Left lobe of liver (tissue), 2 donors: ENCODE results near the gene SORT1. TPM values are rescaled to one million over a fixed set of nuclear protein-coding genes. Genes with fewer than 3 reads are reported as not detected.
A peak's percentile ranks its signal among the peaks of the same experiment; 100 is the strongest.

ENCODE experiments used
- ATAC-seq: fragments of 200-7000 bp; cut with Tn5 transposase; one replicate; pipeline ENCODE4 v1.9.1; 2020; ENCODE audit warnings: mild to moderate bottlenecking, moderate library complexity
- DNase-seq: peaks from one replicate; pipeline ENCODE4 v3.0.0-alpha.2; 2020; ENCODE audit warnings: low spot score
- total RNA-seq: library from RNA; stranded (reverse); gene quantifications from one replicate; pipeline ENCODE4 v1.2.1, GENCODE V29; 2021
- donor health status: DM: no; HTN: no; CAD: no; lungs with moderate emphysema.
- donor health status: DM: no; HTN: yes; CAD: no.

SORT1 gene
- total RNA-seq, 1 donor from 2014 or later, result 3.6 TPM

DNA sequence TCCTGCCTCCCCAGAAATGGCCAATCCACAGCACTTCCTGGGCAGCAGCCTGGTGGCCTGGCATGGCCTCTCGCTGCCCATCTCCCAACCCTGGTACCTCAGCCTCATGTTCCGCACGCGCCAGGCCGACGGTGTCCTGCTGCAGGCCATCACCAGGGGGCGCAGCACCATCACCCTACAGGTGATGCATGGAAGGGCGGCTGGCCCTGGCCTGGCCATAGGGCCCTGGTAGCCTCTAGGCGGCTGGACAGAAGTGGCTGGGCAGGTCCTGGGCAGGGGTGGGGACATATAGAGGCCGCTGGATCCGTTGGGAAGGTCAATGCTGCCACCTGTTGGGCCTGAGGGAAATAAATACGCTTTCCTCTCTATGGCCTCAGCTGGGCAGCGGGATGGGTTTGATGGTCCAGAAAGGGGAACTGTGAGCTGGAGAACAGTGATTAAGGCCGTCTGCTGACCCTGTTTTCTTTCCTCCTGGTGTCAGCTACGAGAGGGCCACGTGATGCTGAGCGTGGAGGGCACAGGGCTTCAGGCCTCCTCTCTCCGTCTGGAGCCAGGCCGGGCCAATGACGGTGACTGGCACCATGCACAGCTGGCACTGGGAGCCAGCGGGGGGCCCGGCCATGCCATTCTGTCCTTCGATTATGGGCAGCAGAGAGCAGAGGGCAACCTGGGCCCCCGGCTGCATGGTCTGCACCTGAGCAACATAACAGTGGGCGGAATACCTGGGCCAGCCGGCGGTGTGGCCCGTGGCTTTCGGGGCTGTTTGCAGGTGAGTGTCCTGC is 133.9 kb downstream of the SORT1 start:
- ATAC-seq, result peak; percentile 99
- peak; percentile 93 for DNase-seq

DNA sequence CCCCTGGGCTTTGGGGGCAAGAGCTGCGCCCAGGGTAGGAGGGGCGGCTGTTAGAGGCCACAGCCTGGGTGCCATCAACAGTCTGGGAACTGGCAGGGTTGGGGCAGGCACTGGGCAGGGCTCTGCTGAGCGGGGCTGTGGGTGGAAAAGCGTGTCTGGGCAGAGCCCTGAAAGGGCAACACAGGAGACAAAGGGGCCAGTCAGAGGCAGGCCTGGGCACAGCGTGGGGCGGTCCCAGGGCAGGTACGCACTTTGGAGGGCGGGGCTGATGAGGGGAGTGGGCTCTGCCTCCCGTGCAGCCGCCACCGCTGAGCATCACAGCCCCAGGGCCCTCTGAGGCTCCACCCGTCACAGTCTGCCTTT is 134.5 kb downstream of the SORT1 start:
- no peak for DNase-seq
- no peak for ATAC-seq

DNA sequence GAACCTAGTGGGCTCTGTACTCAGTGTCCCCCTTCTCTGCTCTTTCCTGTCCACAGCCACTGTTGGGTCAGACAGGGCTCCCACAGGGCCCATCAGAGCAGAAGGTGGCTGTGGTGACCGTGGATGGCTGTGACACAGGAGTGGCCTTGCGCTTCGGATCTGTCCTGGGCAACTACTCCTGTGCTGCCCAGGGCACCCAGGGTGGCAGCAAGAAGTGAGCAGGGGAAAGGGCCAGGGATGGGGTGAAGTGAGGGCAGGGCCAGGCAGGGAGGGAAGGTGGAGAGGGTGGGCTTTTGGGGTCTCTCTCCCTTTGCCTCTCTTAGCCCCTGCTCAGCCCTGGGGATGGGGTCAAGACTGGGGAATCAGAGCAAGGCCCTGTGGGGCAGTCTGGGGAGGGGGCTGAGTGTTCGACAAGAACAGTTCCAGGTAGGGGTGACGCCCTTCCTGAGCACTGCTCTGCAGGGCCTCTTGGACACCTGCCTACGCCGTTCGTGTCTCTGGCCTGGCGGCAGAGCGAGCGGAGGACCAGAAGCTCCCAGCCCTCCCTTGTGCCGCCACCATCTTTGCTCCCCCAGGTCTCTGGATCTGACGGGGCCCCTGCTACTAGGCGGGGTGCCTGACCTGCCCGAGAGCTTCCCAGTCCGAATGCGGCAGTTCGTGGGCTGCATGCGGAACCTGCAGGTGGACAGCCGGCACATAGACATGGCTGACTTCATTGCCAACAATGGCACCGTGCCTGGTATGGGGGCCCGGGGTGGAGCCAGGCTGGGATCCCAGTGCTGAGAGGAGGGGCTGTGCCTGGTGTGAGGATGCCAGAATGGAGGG is 135.3 kb downstream of the SORT1 start:
- ATAC-seq (no peak), DNase-seq (no peak)

DNA sequence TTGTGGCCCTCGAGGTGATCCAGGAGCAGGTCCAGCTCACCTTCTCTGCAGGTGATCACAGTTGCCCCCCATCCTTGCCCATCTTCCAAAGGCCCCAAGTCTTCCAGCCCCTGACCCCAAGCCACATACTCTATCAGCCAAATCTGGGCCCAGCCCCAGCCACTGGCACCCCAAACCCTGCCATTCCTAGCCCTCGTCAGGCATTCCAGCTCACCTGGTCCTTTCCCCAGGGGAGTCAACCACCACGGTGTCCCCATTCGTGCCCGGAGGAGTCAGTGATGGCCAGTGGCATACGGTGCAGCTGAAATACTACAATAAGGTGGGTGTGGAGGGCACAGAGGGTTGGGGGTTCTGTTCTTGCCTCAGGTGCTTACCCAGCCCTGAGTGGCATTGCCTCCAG is 136.1 kb downstream of the SORT1 start:
- no peak for DNase-seq
- ATAC-seq, result no peak

DNA sequence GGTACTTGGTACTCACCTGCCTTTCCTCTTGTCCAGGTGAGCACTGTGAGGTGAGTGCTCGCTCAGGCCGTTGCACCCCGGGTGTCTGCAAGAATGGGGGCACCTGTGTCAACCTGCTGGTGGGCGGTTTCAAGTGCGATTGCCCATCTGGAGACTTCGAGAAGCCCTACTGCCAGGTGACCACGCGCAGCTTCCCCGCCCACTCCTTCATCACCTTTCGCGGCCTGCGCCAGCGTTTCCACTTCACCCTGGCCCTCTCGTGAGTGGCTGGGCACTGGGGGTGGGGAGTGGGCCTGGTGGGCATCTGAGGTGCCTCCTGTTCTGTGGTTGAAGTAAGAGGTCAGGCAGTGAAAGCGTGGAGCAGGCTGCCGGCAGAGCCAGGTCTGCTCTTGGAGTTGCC is 136.7 kb downstream of the SORT1 start:
- ATAC-seq (no peak), DNase-seq (no peak)

DNA sequence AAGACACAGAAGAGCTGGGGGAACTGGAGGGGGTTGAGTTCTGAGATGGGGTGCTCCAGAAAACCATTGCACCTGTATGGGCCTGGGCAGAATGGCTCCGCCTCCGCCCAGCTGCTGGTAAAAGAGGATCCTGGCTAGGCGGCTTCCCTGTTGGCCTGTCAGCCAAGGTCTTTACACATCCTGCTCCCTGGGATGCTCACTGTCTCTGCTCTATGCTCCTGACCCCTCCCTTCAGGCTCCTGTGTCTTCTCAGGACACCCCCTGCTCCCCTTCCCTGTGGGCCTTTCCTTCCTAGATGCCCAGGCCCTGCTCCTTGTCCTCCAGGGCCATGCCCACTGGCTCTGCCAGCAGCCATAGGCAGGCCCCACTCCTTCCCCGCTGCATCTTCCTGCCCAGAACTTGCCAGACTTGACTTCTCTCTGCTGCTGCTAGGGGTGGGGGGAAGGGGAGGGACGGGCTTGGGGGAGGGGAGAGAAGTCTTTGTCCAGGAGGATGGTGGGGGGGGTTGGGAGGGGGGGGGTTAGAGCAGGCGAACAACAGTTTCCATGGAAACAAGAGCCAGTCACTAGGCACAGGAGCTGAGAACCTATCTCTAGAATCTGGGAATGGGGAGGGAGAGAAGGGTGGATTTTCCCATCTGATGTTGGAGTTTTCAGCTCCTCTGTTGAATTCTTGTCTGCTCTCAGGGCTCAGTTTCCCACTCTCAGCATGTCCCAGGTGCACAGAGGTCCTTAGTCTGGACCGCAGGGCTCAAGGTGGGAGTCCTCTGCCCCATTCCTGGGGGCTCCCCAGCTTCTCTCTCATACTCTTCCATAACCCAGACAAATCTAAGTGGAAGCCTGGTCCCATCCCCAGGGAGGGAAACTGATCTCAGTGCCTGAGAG is 137.8 kb downstream of the SORT1 start:
- DNase-seq, result no peak
- no peak for ATAC-seq

Other genes with a start within 250 kb of the SORT1 start
- gene SARS1, start 184.0 kb downstream of the SORT1 start, total RNA-seq, result 80.0 TPM
- 3.9 TPM for gene CELSR2, start 148.4 kb downstream of the SORT1 start, total RNA-seq
- 0.63 TPM for gene PSRC1, start 114.8 kb downstream of the SORT1 start, total RNA-seq
- gene MYBPHL, start 90.9 kb downstream of the SORT1 start, total RNA-seq, result not detected
- gene PSMA5, start 28.5 kb upstream of the SORT1 start, total RNA-seq, result 59.2 TPM
- 9.6 TPM for gene SYPL2, start 68.6 kb upstream of the SORT1 start, total RNA-seq
- 4.3 TPM for gene ATXN7L2, start 86.0 kb upstream of the SORT1 start, total RNA-seq
- gene CYB561D1, start 96.2 kb upstream of the SORT1 start, total RNA-seq, result 3.3 TPM
- gene AMIGO1, start 111.8 kb upstream of the SORT1 start, total RNA-seq, result 3.5 TPM
- not detected for gene GPR61, start 142.0 kb upstream of the SORT1 start, total RNA-seq
- 2.5 TPM for gene GNAI3, start 150.7 kb upstream of the SORT1 start, total RNA-seq
- gene GNAT2, start 221.7 kb upstream of the SORT1 start, total RNA-seq, result 0.25 TPM
- gene AMPD2, start 221.9 kb upstream of the SORT1 start, total RNA-seq, result 56.1 TPM